B cell (primary cell): ENCODE results near the gene RNF38. TPM values are rescaled to one million over a fixed set of nuclear protein-coding genes. Genes with fewer than 3 reads are reported as not detected.
"Not testable (repeated sequence)": the region's sequence is repeated elsewhere in the genome, so short reads cannot be mapped to it uniquely, and the experiment has no call there.

Experiments used
- ATAC-seq: fragments of 200-7000 bp; cut with Tn5 transposase; one replicate; pipeline ENCODE4 v1.10.0; 2021; ENCODE audit warnings: low read depth, mild to moderate bottlenecking, moderate number of reproducible peaks, moderate library complexity
- CTCF ChIA-PET: fragments of 350-600 bp; sonication (Branson Sonifier 250); formaldehyde crosslinking; loops from one replicate; lab custom pipeline; 2021; ENCODE audit warnings: antibody characterized with exemption, inconsistent platforms; lab: Charles Lee
- POLR2A ChIA-PET: fragments of 350-600 bp; sonication (Branson Sonifier 250); formaldehyde crosslinking; loops from one replicate; lab custom pipeline; 2021; ENCODE audit warnings: antibody characterized with exemption; lab: Charles Lee
- DNase-seq: peaks from one replicate; pipeline ENCODE4 v3.0.0; 2013
- H2AFZ ChIP-seq: 2 replicates; pipeline ENCODE4 v1.6.1; 2012; ENCODE audit warnings: mild to moderate bottlenecking, low read depth, low read length; ENCODE audit not compliant: insufficient read depth, poor library complexity, severe bottlenecking
- H3K27ac ChIP-seq, 2 donors: 1 replicate in 1 of 2; 2 replicates in 1 of 2; pipeline ENCODE4 v1.5.1; 2012 to 2013; ENCODE audit warnings: low read length in 2 of 2, mild to moderate bottlenecking in 2 of 2, moderate library complexity in 1 of 2
- H3K27me3 ChIP-seq, 4 experiments: fragments of 200-600 bp in 1 of 4; sonication (generic) in 1 of 4; replicated peaks in 1 of 4; 1 replicate in 2 of 4; 2 replicates in 2 of 4; pipeline versions ENCODE4 v1.6.1 to v1.7.0; 2013 to 2016; ENCODE audit warnings: low read length in 3 of 4, mild to moderate bottlenecking in 2 of 4, mixed read lengths in 1 of 4, moderate library complexity in 1 of 4; ENCODE audit not compliant: insufficient read depth in 4 of 4, control insufficient read depth in 3 of 4; ENCODE audit errors: control extremely low read depth in 1 of 4
- H3K36me3 ChIP-seq, 2 experiments: replicated peaks in 1 of 2; 1 replicate in 1 of 2; 2 replicates in 1 of 2; pipeline versions ENCODE4 v1.6.1 to v1.7.1; 2013; ENCODE audit warnings: low read length in 1 of 2; ENCODE audit not compliant: insufficient read depth in 2 of 2, control insufficient read depth in 1 of 2; ENCODE audit errors: control extremely low read depth in 1 of 2, extremely low read depth in 1 of 2
- H3K4me1 ChIP-seq, 2 donors: fragments of 200-600 bp in 1 of 2; sonication (generic) in 1 of 2; 1 replicate in 1 of 2; 2 replicates in 1 of 2; pipeline versions ENCODE4 v1.5.1 to v1.6.1; 2013 to 2017; ENCODE audit warnings: low read length in 2 of 2; ENCODE audit not compliant: control insufficient read depth in 2 of 2, insufficient read depth in 2 of 2
- H3K4me2 ChIP-seq: replicated peaks from 2 replicates; pipeline ENCODE3; 2012; ENCODE audit warnings: mild to moderate bottlenecking, low read depth, low read length; ENCODE audit not compliant: poor library complexity, severe bottlenecking
- H3K4me3 ChIP-seq, 5 experiments: fragments of 200-600 bp in 1 of 5; sonication (generic) in 1 of 5; 1 replicate in 3 of 5; 2 replicates in 2 of 5; pipeline versions ENCODE4 v1.5.1 to v1.7.0; 2011 to 2016; ENCODE audit warnings: low read length in 4 of 5, mild to moderate bottlenecking in 4 of 5, low read depth in 2 of 5, control low read depth in 1 of 5, moderate library complexity in 1 of 5; ENCODE audit not compliant: insufficient read depth in 1 of 5; ENCODE audit errors: control extremely low read depth in 1 of 5, extremely low read depth in 1 of 5
- H3K79me2 ChIP-seq: fragments of 200-600 bp; sonication (generic); one replicate; pipeline ENCODE4 v1.6.0; 2016; ENCODE audit warnings: low read length; ENCODE audit not compliant: control insufficient read depth, insufficient read depth
- H3K9ac ChIP-seq: fragments of 200-600 bp; sonication (generic); 2 replicates; pipeline ENCODE4 v1.6.1; 2017; ENCODE audit warnings: mild to moderate bottlenecking, low read length, moderate library complexity
- H3K9me3 ChIP-seq, 3 donors: one replicate each; pipeline versions ENCODE4 v1.6.1 to v1.7.1; 2013; ENCODE audit warnings: low read length in 2 of 3; ENCODE audit not compliant: control insufficient read depth in 2 of 3, insufficient read depth in 1 of 3; ENCODE audit errors: control extremely low read depth in 1 of 3
- H4K20me1 ChIP-seq: 2 replicates; pipeline ENCODE4 v1.6.0; 2012; ENCODE audit warnings: mild to moderate bottlenecking, low read length; ENCODE audit not compliant: insufficient read depth, control insufficient read depth, poor library complexity, severe bottlenecking
- H3K27ac Mint-ChIP-seq: one replicate; pipeline ENCODE4 v1.8.0; 2021; ENCODE audit warnings: mixed read lengths
- H3K27me3 Mint-ChIP-seq: one replicate; pipeline ENCODE4 v1.8.0; 2021; ENCODE audit warnings: mixed read lengths
- H3K4me1 Mint-ChIP-seq: one replicate; pipeline ENCODE4 v1.8.0; 2021; ENCODE audit warnings: mixed read lengths
- H3K4me3 Mint-ChIP-seq: one replicate; pipeline ENCODE4 v1.8.0; 2021; ENCODE audit warnings: mixed read lengths
- H3K9me3 Mint-ChIP-seq: one replicate; pipeline ENCODE4 v1.8.0; 2022; ENCODE audit warnings: mixed read lengths; ENCODE audit not compliant: insufficient read depth
- CTCF ChIP-seq: fragments of 200-600 bp; IDR thresholded peaks from one replicate; pipeline ENCODE4 v1.8.0; 2022; ENCODE audit warnings: antibody characterized with exemption, mild to moderate bottlenecking
- EZH2 ChIP-seq: IDR thresholded peaks from 2 replicates; pipeline ENCODE4 v1.6.1; 2012; ENCODE audit warnings: borderline replicate concordance, low read depth, mild to moderate bottlenecking, moderate library complexity, low read length; ENCODE audit not compliant: insufficient read depth, poor library complexity, severe bottlenecking
- WGBS: methylation state at CpG from one replicate; pipeline ENCODE4 v1.1.5; 2013; ENCODE audit warnings: missing lambda C conversion rate; ENCODE audit not compliant: insufficient coverage; 5-methylcytosine and 5-hydroxymethylcytosine counted together
- intact Hi-C: fragments of 100-400 bp; cut with micrococcal nuclease; formaldehyde crosslinking; loops from one replicate; pipeline ENCODE4 v1.10.0; 2022
- polyA plus RNA-seq: library from polyadenylated mRNA; depleted of rRNA; stranded (reverse); fragments of >200 nt; gene quantifications from 2 replicates; pipeline ENCODE4 v1.2.3, GENCODE V29; 2012
- total RNA-seq, 2 donors: library from RNA; stranded (reverse); fragments of 120-200 nt in 1 of 2; gene quantifications; 1 replicate in 1 of 2; 2 replicates in 1 of 2; pipeline versions ENCODE4 v1.2.3 to v1.2.4, GENCODE V29; 2013 to 2022

The RNF38 gene
- total and polyA plus RNA-seq, 2 donors (not counting 1 experiment from before 2014, with no cell fraction given), result 25.2 to 81.6 TPM

- 100% methylated on average over 2 of the region's 2 CpGs for WGBS
- DNase-seq, result no peak
- no peaks in the 10 kb centered on the region for H4K20me1 ChIP-seq
- ChIA-PET POLR2A (no interaction called here), CTCF (interaction anchor here (0.8 to 1.3 kb wide), 3 partner anchors 13 to 16 kb away, joined by 3 to 5 read pairs (median 3); no protein-coding TSS in a partner anchor)
- no peaks in the 10 kb centered on the region for H3K4me1 ChIP-seq
- Mint-ChIP-seq H3K27me3 (peaks cover 3% of the 10 kb centered on the region), H3K4me1 (no peaks in the 10 kb centered on the region), H3K27ac (no peak overlapping the region), H3K4me3 (no peak overlapping the region), H3K9me3 (no peaks in the 10 kb centered on the region)
- H3K79me2 ChIP-seq, result no peaks in the 10 kb centered on the region
- no peak overlapping the region for H3K9ac ChIP-seq
- H3K27me3 ChIP-seq, result peaks cover 0 to 10% (median 0%) of the 10 kb centered on the region in 4 experiments
- H3K4me3 ChIP-seq, result no peak overlapping the region
- no peaks in the 10 kb centered on the region for H3K9me3 ChIP-seq
- no peak for ATAC-seq
- intact Hi-C loops, result no loop called here
- H2AFZ ChIP-seq, result no peak overlapping the region
- TF ChIP-seq EZH2 (no peak), CTCF (no peak)
- no peaks in the 10 kb centered on the region for H3K36me3 ChIP-seq
- no peak overlapping the region for H3K4me2 ChIP-seq
- no peak overlapping the region for H3K27ac ChIP-seq
Measured at GRCh38 chr9:36314740-36315139, 85.3 kb downstream of the RNF38 start.

GRCh38 chr9:36306471-36307306 lies 93.4 kb downstream of the RNF38 start:
- WGBS, result 62% methylated on average over 7 of the region's 8 CpGs
- Histone ChIP-seq H3K4me1 (no peaks in the 10 kb centered on the region), H4K20me1 (no peaks in the 10 kb centered on the region), H3K27ac (no peak overlapping the region), H3K36me3 (no peaks in the 10 kb centered on the region), H2AFZ (no peak overlapping the region), H3K9me3 (no peaks in the 10 kb centered on the region), H3K4me3 (no peak overlapping the region), H3K9ac (no peak overlapping the region), H3K79me2 (no peaks in the 10 kb centered on the region), H3K27me3 (no peaks in the 10 kb centered on the region), H3K4me2 (no peak overlapping the region)
- no peaks in the 10 kb centered on the region for H3K4me1 Mint-ChIP-seq
- no peak overlapping the region for H3K4me3 Mint-ChIP-seq
- H3K27me3 Mint-ChIP-seq, result no peaks in the 10 kb centered on the region
- CTCF ChIA-PET, result interaction anchor here (1.2 kb wide), 1 partner anchor 22 kb away, joined by 6 read pairs; no protein-coding TSS in a partner anchor
- H3K27ac Mint-ChIP-seq, result no peak overlapping the region
- intact Hi-C loops, result no loop called here
- POLR2A ChIA-PET, result no interaction called here
- DNase-seq (no peak), ATAC-seq (no peak)
- H3K9me3 Mint-ChIP-seq, result no peaks in the 10 kb centered on the region
- TF ChIP-seq EZH2 (no peak), CTCF (no peak)

- 100% methylated on average over 1 of the region's 2 CpGs for WGBS
- CTCF ChIA-PET, result interaction anchor here (1.1 kb wide), 1 partner anchor 56 kb away, joined by 4 read pairs; no protein-coding TSS in a partner anchor
- H3K27me3 ChIP-seq, result not testable (repeated sequence)
Measured at GRCh38 chr9:36304366-36304765, 95.7 kb downstream of the RNF38 start.

More at GRCh38 chr9:36304366-36304765, 95.7 kb downstream of the RNF38 start:
- H3K9me3 ChIP-seq, H3K27ac ChIP-seq, ATAC-seq, H3K36me3 ChIP-seq, H3K4me3 ChIP-seq, H3K9me3 Mint-ChIP-seq, POLR2A ChIA-PET, H3K79me2 ChIP-seq, H3K9ac ChIP-seq, intact Hi-C loops, H4K20me1 ChIP-seq, DNase-seq, H3K4me3 Mint-ChIP-seq, H3K27ac Mint-ChIP-seq, H3K27me3 Mint-ChIP-seq, H3K4me2 ChIP-seq, H3K4me1 Mint-ChIP-seq, H2AFZ ChIP-seq, H3K4me1 ChIP-seq: not testable (repeated sequence)
